ENCODE data around the gene MAS1. TPM values are rescaled to one million over a fixed set of nuclear protein-coding genes. Genes with fewer than 3 reads are reported as not detected.
"Not testable (repeated sequence)": the region's sequence is repeated elsewhere in the genome, so short reads cannot be mapped to it uniquely, and the experiment has no call there.

The MAS1 gene
- total and polyA plus RNA-seq, 4 donors = under 0.01 TPM; not detected in 3

DNA sequence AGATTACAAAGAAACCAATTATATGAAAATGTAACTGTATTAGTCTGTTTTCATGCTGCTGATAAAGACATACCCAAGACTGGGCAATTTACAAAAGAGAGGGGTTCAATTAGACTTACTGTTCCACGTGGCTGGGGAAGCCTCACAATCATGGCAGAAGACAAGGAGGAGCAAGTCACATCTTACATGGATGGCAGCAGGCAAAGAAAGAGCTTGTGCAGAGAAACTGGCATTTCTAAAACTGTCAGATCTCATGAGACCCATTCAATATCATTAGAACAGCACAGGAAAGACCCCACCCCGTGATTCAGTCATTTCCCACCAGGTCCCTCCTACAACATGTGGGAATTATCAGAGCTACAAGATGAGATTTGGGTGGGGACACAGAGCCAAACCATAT is 33.4 kb downstream of the MAS1 start:
- H3K36me3 ChIP-seq (ENCODE audit: control insufficient read depth in 4 of 4, insufficient read depth in 3 of 4, low read depth in 1 of 4, low read length in 3 of 4); H3K27me3 ChIP-seq (ENCODE audit: control insufficient read depth in 4 of 4, insufficient read depth in 4 of 4, low read length in 3 of 4); H3K4me3 ChIP-seq (ENCODE audit: low read depth in 1 of 3, low read length in 3 of 3); H3K9ac ChIP-seq (ENCODE audit: low read depth in 1 of 2, low read length in 2 of 2); DNase-seq (ENCODE audit: low spot score); H3K9me3 ChIP-seq (ENCODE audit: control insufficient read depth in 4 of 4, low read length in 3 of 4); H3K27ac ChIP-seq (ENCODE audit: low read depth in 1 of 2, low read length in 2 of 2); H3K4me1 ChIP-seq (ENCODE audit: control insufficient read depth in 4 of 4, insufficient read depth in 4 of 4, low read length in 3 of 4): not testable (repeated sequence)
- WGBS = 64% methylated on average over 2 of the region's 2 CpGs

DNA sequence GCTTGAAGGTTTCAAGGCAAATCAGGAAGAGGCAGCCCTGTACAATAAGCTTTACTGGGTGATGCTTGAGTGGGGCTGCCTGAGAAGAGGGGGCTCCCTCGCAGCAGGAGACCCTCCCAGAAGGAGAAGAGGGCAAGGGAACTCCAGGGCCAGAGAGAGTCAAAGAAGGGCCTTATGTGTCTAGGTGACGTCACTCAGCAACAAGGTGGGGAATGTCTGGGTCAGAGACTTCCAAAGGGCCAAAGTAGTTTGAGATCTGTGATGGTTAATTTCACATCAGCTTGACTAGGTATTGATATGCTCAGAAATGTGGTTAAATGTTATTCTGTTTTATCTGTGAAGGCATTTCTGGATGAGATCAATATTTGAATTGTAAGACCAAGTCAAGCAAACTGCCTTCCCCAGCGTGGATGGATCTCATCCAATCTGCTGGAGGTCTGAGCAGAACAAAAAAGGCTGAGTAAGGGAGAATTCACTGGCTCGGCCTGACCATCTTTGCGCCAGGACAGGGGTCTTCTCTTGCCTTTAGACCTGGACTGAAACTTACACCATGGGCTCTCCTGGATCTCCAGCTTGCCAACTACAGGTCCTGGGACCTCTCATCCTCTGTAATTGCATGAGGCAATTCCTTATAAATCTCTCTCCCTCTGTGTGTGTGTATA is 35.9 kb downstream of the MAS1 start:
- 61% methylated on average over 5 of the region's 5 CpGs for WGBS
- DNase-seq (ENCODE audit: low spot score) = no peak

DNA sequence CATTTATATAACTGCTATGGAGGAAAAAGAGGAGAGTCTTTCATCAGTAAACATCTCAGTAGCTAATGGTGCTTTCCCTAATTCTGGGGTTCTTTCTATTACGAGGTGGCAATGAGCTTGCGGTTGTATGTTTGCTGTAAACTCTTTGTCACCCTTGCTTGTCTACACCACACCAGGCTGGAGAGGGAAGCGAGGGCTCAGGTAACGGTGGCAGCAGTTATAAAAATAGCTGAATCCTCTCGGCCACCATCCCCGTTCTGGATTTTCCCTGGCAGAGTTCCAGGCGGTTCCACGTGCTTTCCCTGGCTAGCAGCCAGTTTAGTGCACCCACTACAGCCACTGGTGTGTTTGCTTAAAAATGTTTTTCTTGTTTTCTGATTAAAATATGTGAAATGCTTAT is 39.0 kb downstream of the MAS1 start:
- 17% methylated on average over 8 of the region's 8 CpGs for WGBS
- Histone ChIP-seq H3K9ac (ENCODE audit: low read depth in 1 of 2, low read length in 2 of 2) (no peak overlapping the region), H3K4me3 (ENCODE audit: low read depth in 1 of 3, low read length in 3 of 3) (no peak overlapping the region), H3K9me3 (ENCODE audit: control insufficient read depth in 4 of 4, low read length in 3 of 4) (no peaks in the 10 kb centered on the region), H3K27me3 (ENCODE audit: control insufficient read depth in 4 of 4, insufficient read depth in 4 of 4, low read length in 3 of 4) (no peaks in the 10 kb centered on the region), H3K4me1 (ENCODE audit: control insufficient read depth in 4 of 4, insufficient read depth in 4 of 4, low read length in 3 of 4) (peaks cover 0 to 3% (median 0%) of the 10 kb centered on the region in 4 donors), H3K27ac (ENCODE audit: low read depth in 1 of 2, low read length in 2 of 2) (no peak overlapping the region), H3K36me3 (ENCODE audit: control insufficient read depth in 4 of 4, insufficient read depth in 3 of 4, low read depth in 1 of 4, low read length in 3 of 4) (no peaks in the 10 kb centered on the region)
- peak; percentile 39 for DNase-seq (ENCODE audit: low spot score)
- TF ChIP-seq TAF1 (conservative IDR thresholded peaks at IDR 0.05) = no peak
- TF ChIP-seq SP1 (IDR thresholded peaks at IDR 0.05) = no peak
- no peak for TF ChIP-seq RAD21 (IDR thresholded peaks at IDR 0.05)
- no peak for TF ChIP-seq NR2F2 (IDR thresholded peaks at IDR 0.05)
- TF ChIP-seq, protein P1, sequence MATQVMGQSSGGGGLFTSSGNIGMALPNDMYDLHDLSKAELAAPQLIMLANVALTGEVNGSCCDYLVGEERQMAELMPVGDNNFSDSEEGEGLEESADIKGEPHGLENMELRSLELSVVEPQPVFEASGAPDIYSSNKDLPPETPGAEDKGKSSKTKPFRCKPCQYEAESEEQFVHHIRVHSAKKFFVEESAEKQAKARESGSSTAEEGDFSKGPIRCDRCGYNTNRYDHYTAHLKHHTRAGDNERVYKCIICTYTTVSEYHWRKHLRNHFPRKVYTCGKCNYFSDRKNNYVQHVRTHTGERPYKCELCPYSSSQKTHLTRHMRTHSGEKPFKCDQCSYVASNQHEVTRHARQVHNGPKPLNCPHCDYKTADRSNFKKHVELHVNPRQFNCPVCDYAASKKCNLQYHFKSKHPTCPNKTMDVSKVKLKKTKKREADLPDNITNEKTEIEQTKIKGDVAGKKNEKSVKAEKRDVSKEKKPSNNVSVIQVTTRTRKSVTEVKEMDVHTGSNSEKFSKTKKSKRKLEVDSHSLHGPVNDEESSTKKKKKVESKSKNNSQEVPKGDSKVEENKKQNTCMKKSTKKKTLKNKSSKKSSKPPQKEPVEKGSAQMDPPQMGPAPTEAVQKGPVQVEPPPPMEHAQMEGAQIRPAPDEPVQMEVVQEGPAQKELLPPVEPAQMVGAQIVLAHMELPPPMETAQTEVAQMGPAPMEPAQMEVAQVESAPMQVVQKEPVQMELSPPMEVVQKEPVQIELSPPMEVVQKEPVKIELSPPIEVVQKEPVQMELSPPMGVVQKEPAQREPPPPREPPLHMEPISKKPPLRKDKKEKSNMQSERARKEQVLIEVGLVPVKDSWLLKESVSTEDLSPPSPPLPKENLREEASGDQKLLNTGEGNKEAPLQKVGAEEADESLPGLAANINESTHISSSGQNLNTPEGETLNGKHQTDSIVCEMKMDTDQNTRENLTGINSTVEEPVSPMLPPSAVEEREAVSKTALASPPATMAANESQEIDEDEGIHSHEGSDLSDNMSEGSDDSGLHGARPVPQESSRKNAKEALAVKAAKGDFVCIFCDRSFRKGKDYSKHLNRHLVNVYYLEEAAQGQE (IDR thresholded peaks at IDR 0.05) = no peak

More for the DNA sequence above, 35.9 kb downstream of the MAS1 start:
- Histone ChIP-seq H3K4me1 (ENCODE audit: control insufficient read depth in 4 of 4, insufficient read depth in 4 of 4, low read length in 3 of 4) (peaks cover 0 to 3% (median 0%) of the 10 kb centered on the region in 4 donors), H3K27ac (ENCODE audit: low read depth in 1 of 2, low read length in 2 of 2) (no peak overlapping the region), H3K27me3 (ENCODE audit: control insufficient read depth in 4 of 4, insufficient read depth in 4 of 4, low read length in 3 of 4) (no peaks in the 10 kb centered on the region), H3K4me3 (ENCODE audit: low read depth in 1 of 3, low read length in 3 of 3) (no peak overlapping the region), H3K9ac (ENCODE audit: low read depth in 1 of 2, low read length in 2 of 2) (no peak overlapping the region), H3K36me3 (ENCODE audit: control insufficient read depth in 4 of 4, insufficient read depth in 3 of 4, low read depth in 1 of 4, low read length in 3 of 4) (no peaks in the 10 kb centered on the region), H3K9me3 (ENCODE audit: control insufficient read depth in 4 of 4, low read length in 3 of 4) (no peaks in the 10 kb centered on the region)
- TF ChIP-seq GABPA (IDR thresholded peaks at IDR 0.05 in 1 of 2, conservative IDR thresholded peaks at IDR 0.05 in 1 of 2) = no peak
- no peak for TF ChIP-seq NR2F2 (IDR thresholded peaks at IDR 0.05)

DNA sequence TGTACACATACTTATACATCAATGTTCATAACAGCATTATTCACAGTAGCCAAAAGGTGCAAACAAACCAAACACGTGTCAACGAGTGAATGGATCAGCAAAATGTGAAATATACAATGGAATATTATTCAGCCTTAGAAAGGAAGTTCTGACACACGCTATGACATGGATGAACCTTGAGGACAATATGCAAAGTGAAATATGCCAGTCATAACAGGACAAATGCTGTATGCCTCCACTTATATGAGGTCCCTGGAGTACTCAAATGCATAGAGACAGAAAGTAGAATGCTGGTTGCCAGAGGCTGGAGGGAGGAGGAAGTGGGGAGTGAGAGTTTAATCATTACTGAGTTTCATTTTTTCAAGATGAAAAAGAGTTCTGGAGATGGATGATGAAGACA is 40.3 kb downstream of the MAS1 start:
- Histone ChIP-seq H3K27me3 (ENCODE audit: control insufficient read depth in 4 of 4, insufficient read depth in 4 of 4, low read length in 3 of 4) (no peaks in the 10 kb centered on the region), H3K4me3 (ENCODE audit: low read depth in 1 of 3, low read length in 3 of 3) (no peak overlapping the region), H3K9ac (ENCODE audit: low read depth in 1 of 2, low read length in 2 of 2) (no peak overlapping the region), H3K27ac (ENCODE audit: low read depth in 1 of 2, low read length in 2 of 2) (no peak overlapping the region), H3K9me3 (ENCODE audit: control insufficient read depth in 4 of 4, low read length in 3 of 4) (peaks cover 0 to 4% (median 0%) of the 10 kb centered on the region in 4 donors), H3K4me1 (ENCODE audit: control insufficient read depth in 4 of 4, insufficient read depth in 4 of 4, low read length in 3 of 4) (peaks cover 0 to 3% (median 0%) of the 10 kb centered on the region in 4 donors), H3K36me3 (ENCODE audit: control insufficient read depth in 4 of 4, insufficient read depth in 3 of 4, low read depth in 1 of 4, low read length in 3 of 4) (no peaks in the 10 kb centered on the region)
- WGBS = 88% methylated on average over 3 of the region's 3 CpGs
- no peak for DNase-seq (ENCODE audit: low spot score)
- TF ChIP-seq EGR1 (IDR thresholded peaks at IDR 0.05; ENCODE audit: low read depth in 2 of 2) (no peak), YY1 (IDR thresholded peaks at IDR 0.05) (no peak), TAF1 (conservative IDR thresholded peaks at IDR 0.05) (no peak), FOXA2 (IDR thresholded peaks at IDR 0.05) (no peak), RAD21 (IDR thresholded peaks at IDR 0.05) (no peak), RXRA (IDR thresholded peaks at IDR 0.05) (no peak), FOXA1 (IDR thresholded peaks at IDR 0.05) (no peak), GABPA (IDR thresholded peaks at IDR 0.05 in 1 of 2, conservative IDR thresholded peaks at IDR 0.05 in 1 of 2) (no peak), SP1 (IDR thresholded peaks at IDR 0.05) (no peak), HNF4G (IDR thresholded peaks at IDR 0.05) (no peak)
- TF ChIP-seq, protein P2, sequence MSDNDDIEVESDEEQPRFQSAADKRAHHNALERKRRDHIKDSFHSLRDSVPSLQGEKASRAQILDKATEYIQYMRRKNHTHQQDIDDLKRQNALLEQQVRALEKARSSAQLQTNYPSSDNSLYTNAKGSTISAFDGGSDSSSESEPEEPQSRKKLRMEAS (IDR thresholded peaks at IDR 0.05) = no peak
- TF ChIP-seq, protein P3, sequence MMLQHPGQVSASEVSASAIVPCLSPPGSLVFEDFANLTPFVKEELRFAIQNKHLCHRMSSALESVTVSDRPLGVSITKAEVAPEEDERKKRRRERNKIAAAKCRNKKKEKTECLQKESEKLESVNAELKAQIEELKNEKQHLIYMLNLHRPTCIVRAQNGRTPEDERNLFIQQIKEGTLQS (IDR thresholded peaks at IDR 0.05) = no peak
- TF ChIP-seq, protein P4, sequence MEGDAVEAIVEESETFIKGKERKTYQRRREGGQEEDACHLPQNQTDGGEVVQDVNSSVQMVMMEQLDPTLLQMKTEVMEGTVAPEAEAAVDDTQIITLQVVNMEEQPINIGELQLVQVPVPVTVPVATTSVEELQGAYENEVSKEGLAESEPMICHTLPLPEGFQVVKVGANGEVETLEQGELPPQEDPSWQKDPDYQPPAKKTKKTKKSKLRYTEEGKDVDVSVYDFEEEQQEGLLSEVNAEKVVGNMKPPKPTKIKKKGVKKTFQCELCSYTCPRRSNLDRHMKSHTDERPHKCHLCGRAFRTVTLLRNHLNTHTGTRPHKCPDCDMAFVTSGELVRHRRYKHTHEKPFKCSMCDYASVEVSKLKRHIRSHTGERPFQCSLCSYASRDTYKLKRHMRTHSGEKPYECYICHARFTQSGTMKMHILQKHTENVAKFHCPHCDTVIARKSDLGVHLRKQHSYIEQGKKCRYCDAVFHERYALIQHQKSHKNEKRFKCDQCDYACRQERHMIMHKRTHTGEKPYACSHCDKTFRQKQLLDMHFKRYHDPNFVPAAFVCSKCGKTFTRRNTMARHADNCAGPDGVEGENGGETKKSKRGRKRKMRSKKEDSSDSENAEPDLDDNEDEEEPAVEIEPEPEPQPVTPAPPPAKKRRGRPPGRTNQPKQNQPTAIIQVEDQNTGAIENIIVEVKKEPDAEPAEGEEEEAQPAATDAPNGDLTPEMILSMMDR (IDR thresholded peaks at IDR 0.05; ENCODE audit: low read depth, low read length, missing input control) = no peak
- TF ChIP-seq, protein P5, sequence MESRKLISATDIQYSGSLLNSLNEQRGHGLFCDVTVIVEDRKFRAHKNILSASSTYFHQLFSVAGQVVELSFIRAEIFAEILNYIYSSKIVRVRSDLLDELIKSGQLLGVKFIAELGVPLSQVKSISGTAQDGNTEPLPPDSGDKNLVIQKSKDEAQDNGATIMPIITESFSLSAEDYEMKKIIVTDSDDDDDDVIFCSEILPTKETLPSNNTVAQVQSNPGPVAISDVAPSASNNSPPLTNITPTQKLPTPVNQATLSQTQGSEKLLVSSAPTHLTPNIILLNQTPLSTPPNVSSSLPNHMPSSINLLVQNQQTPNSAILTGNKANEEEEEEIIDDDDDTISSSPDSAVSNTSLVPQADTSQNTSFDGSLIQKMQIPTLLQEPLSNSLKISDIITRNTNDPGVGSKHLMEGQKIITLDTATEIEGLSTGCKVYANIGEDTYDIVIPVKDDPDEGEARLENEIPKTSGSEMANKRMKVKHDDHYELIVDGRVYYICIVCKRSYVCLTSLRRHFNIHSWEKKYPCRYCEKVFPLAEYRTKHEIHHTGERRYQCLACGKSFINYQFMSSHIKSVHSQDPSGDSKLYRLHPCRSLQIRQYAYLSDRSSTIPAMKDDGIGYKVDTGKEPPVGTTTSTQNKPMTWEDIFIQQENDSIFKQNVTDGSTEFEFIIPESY (IDR thresholded peaks at IDR 0.05) = no peak

Data from liver (tissue), 9 donors.